GM19239 (cell line): ENCODE data around the gene B4GALT2.

Experiments
- DNase-seq: peaks from one replicate; pipeline ENCODE4 v3.0.0; 2011; ENCODE audit warnings: low spot score; ENCODE audit not compliant: insufficient read length
- FAIRE-seq: peaks from 2 replicates; lab custom pipeline; 2011; peaks lifted over from hg19 to GRCh38; lab: Jason Lieb, UNC

The B4GALT2 gene

DNA sequence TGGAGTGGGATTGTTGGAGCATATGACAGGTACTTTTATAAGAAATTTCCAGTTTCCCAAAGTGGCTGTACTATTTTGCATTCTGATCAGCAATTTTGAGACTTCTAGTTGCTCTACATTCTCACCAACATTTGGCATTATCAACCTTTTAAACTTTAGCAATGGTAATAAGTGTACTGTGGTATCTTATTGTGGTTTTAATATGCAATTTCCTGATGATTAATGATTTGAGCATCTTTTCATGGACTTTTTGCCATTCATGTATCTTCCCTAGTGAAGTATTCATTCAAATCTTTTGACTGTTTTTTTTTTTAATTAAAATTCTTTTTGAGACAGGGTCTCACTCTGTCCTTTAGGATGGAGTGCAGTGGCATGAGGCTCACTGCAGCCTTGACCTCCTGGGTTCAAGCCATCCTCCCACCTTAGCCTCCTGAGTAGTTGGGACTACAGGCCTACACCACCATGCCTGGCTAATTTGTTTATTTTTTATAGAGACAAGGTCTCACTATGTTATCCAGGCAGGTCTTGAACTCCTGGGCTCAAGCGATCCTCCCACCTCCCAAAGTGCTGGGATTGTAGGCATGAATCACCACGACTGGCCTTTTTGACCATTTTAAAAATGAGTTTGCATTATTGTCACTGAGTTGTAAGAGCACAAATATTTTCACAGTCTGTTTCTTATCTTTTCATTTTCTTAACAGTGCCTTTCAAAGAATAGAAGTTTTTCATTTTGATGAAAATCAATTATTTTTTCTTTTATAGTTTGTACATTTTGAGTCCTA is 60.1 kb downstream of the B4GALT2 start:
- DNase-seq (no peak), FAIRE-seq (no peak)

DNA sequence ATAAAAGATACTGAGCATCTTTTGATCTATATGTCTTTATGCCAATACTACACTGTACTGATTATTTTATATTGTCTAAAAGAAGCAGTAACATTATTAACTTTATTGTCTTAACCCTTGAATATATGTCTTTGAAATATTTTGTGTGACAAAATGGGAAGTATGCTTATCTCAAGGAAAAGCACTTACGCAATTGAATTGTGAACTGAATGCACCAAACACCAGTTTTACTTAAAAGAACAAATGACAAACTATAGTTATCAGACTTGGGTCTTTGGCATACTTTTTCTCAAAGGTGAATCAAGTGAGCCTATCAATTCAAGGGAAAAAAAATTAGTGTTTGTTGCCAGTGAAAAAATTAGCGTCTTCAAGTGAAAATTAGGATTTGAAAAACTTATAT is 61.4 kb downstream of the B4GALT2 start:
- FAIRE-seq = no peak

More for the DNA sequence above, 61.4 kb downstream of the B4GALT2 start:
- no peak for DNase-seq
